OCI-LY7 (cell line): ENCODE measurements around the gene RPL13. TPM values are rescaled to one million over a fixed set of nuclear protein-coding genes. Genes with fewer than 3 reads are reported as not detected.

ENCODE experiments used
- BruUV-seq: library from RNA; stranded (reverse); fragments of 400-500 nt; replicated peaks from 2 replicates; lab custom pipeline; 2021; lab: Mats Ljungman, UMichigan
- CTCF ChIA-PET: fragments of 300-600 bp; sonication (Branson Sonifier 250); formaldehyde crosslinking; loops from one replicate; lab custom pipeline; 2022; ENCODE audit warnings: antibody characterized with exemption; ENCODE audit not compliant: unreplicated experiment; lab: Charles Lee
- POLR2A ChIA-PET: fragments of 300-600 bp; sonication (Branson Sonifier 250); formaldehyde crosslinking; loops from one replicate; lab custom pipeline; 2022; ENCODE audit warnings: antibody characterized with exemption; lab: Charles Lee
- DNase-seq: peaks from one replicate; pipeline ENCODE4 v3.0.0-alpha.2; 2015; ENCODE audit warnings: low spot score
- H2AFZ ChIP-seq: fragments of 200-600 bp; sonication (generic), shearing (Covaris generic); 2 replicates; pipeline ENCODE4 v1.6.1; 2014; ENCODE audit warnings: mild to moderate bottlenecking, antibody characterized with exemption, low read length, moderate library complexity
- H3K27ac ChIP-seq: fragments of 200-600 bp; sonication (generic); 2 replicates; pipeline ENCODE4 v1.5.1; 2014; ENCODE audit warnings: mixed run types, low read depth, mild to moderate bottlenecking, moderate library complexity, low read length, inconsistent platforms; ENCODE audit not compliant: poor library complexity, severe bottlenecking
- H3K36me3 ChIP-seq: fragments of 200-600 bp; sonication (generic); 2 replicates; pipeline ENCODE4 v1.6.1; 2014; ENCODE audit warnings: mild to moderate bottlenecking, antibody characterized with exemption, low read length, moderate library complexity, mixed read lengths; ENCODE audit not compliant: insufficient read depth
- H3K4me1 ChIP-seq: fragments of 200-600 bp; sonication (generic); 2 replicates; pipeline ENCODE4 v1.5.1; 2014; ENCODE audit warnings: mild to moderate bottlenecking, low read length; ENCODE audit not compliant: insufficient read depth, poor library complexity, severe bottlenecking
- H3K4me2 ChIP-seq: fragments of 200-600 bp; sonication (generic); 2 replicates; pipeline ENCODE4 v1.6.1; 2014; ENCODE audit warnings: mild to moderate bottlenecking, low read length
- H3K4me3 ChIP-seq: fragments of 200-600 bp; sonication (generic); 2 replicates; pipeline ENCODE4 v1.5.1; 2014; ENCODE audit warnings: mild to moderate bottlenecking, low read depth, low read length; ENCODE audit not compliant: poor library complexity, severe bottlenecking
- H3K79me2 ChIP-seq: fragments of 200-600 bp; sonication (generic); 2 replicates; pipeline ENCODE4 v1.6.1; 2016; ENCODE audit warnings: low read depth, mild to moderate bottlenecking, low read length, moderate library complexity, mixed read lengths; ENCODE audit not compliant: insufficient read depth
- H3K9me2 ChIP-seq: fragments of 200-600 bp; sonication (generic); 2 replicates; pipeline ENCODE4 v1.6.1; 2016; ENCODE audit warnings: mild to moderate bottlenecking, low read length, mixed read lengths; ENCODE audit not compliant: insufficient read depth
- H3K9me3 ChIP-seq: fragments of 200-600 bp; sonication (generic); 2 replicates; pipeline ENCODE4 v1.6.1; 2014; ENCODE audit warnings: mild to moderate bottlenecking, mixed run types, low read length, mixed read lengths
- H4K20me1 ChIP-seq: fragments of 200-600 bp; sonication (generic); 2 replicates; pipeline ENCODE4 v1.6.1; 2014; ENCODE audit warnings: mild to moderate bottlenecking, antibody characterized with exemption, low read length, moderate library complexity, mixed read lengths; ENCODE audit not compliant: insufficient read depth
- EZH2phosphoT487 ChIP-seq: fragments of 200-600 bp; sonication (generic); IDR thresholded peaks from 2 replicates; pipeline ENCODE4 v1.6.1; 2018; ENCODE audit warnings: low read depth, borderline replicate concordance, mild to moderate bottlenecking, mixed run types, antibody characterized with exemption, low read length, moderate library complexity, mixed read lengths
- intact Hi-C: fragments of 100-400 bp; cut with micrococcal nuclease; formaldehyde crosslinking; loops from one replicate; pipeline ENCODE4 v1.10.0; 2022; ENCODE audit not compliant: unreplicated experiment
- total RNA-seq, 2 experiments: library from RNA; depleted of rRNA in 1 of 2; stranded (reverse); fragments of >200 nt in 1 of 2; shearing (Covaris generic) in 1 of 2; gene quantifications; 2 replicates each; pipeline ENCODE4 v1.2.3, GENCODE V29; 2014 to 2022
- TF ChIP-seq, protein P1 (sequence below): fragments of 200-600 bp; sonication (generic); conservative IDR thresholded peaks from 2 replicates; pipeline ENCODE4 v1.5.1; 2014; ENCODE audit warnings: mild to moderate bottlenecking, antibody characterized with exemption, low read length, moderate library complexity, mixed read lengths

The RPL13 gene
- total RNA-seq, 2 experiments from 2014 or later = 2,928 to 9,791 TPM

DNA sequence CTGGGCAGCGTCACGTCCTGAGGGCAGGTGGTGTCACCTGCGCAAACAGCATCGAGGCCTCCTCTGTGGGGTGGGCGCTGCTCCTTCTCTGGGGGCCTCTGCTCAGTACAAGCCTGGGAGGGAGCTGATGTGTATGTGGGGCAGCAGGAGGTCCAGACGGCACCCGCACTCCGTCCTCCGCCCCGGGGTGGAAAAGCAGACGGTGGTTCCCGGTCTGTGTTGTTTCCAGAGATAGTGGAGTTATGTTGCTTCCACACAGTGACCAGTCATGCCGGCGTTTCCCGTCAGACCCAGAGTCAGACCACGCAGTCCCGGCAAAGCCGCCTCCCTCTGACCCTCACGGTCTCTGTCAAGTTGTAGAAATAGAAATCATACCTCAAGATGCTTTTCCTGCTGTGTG, 13.7 kb upstream of the RPL13 start:
- BruUV-seq = no TSS peak
- H3K79me2 ChIP-seq = no peaks in the 10 kb centered on the region
- no peak overlapping the region for H2AFZ ChIP-seq
- no peak for DNase-seq
- H3K27ac ChIP-seq = no peak overlapping the region
- no peak overlapping the region for H3K4me3 ChIP-seq
- no peak overlapping the region for H3K4me2 ChIP-seq
- no peaks in the 10 kb centered on the region for H3K9me2 ChIP-seq
- H4K20me1 ChIP-seq = no peaks in the 10 kb centered on the region
- peaks cover 4% of the 10 kb centered on the region for H3K4me1 ChIP-seq
- ChIA-PET CTCF (no interaction called here), POLR2A (no interaction called here)
- H3K36me3 ChIP-seq = peaks cover 41% of the 10 kb centered on the region; the same call in 1 of the 2 replicates
- TF ChIP-seq, protein P1, sequence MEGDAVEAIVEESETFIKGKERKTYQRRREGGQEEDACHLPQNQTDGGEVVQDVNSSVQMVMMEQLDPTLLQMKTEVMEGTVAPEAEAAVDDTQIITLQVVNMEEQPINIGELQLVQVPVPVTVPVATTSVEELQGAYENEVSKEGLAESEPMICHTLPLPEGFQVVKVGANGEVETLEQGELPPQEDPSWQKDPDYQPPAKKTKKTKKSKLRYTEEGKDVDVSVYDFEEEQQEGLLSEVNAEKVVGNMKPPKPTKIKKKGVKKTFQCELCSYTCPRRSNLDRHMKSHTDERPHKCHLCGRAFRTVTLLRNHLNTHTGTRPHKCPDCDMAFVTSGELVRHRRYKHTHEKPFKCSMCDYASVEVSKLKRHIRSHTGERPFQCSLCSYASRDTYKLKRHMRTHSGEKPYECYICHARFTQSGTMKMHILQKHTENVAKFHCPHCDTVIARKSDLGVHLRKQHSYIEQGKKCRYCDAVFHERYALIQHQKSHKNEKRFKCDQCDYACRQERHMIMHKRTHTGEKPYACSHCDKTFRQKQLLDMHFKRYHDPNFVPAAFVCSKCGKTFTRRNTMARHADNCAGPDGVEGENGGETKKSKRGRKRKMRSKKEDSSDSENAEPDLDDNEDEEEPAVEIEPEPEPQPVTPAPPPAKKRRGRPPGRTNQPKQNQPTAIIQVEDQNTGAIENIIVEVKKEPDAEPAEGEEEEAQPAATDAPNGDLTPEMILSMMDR = no peak
- no peak for TF ChIP-seq EZH2phosphoT487
- intact Hi-C loops = no loop called here
- H3K9me3 ChIP-seq = no peaks in the 10 kb centered on the region

DNA sequence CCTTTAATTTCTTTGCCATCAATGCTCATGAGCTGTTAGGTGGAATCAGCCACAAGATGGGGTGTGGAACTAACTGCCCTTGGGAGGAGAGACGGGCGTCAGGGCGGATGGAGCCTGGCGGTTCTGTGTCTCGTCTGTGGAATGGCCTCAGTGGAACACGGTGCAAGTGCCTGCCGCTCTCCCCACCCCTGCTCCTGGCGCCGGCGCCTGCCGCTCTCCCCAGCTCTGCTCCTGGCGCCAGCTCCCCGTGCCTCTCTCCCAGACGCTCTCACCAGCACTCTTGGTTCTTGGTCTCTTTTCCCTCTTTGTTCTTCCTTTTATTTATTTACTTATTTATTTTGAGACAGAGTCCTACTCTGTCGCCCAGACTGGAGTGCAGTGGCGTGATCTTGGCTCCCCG, 13.2 kb upstream of the RPL13 start:
- H3K4me3 ChIP-seq = no peak overlapping the region
- no peak for DNase-seq
- no peak overlapping the region for H3K27ac ChIP-seq
- CTCF ChIA-PET = no interaction called here
- TF ChIP-seq, protein P1 = no peak
- peaks cover 43% of the 10 kb centered on the region; the same call in 1 of the 2 replicates for H3K36me3 ChIP-seq
- no peak overlapping the region for H2AFZ ChIP-seq
- no peaks in the 10 kb centered on the region for H4K20me1 ChIP-seq
- peaks cover 4% of the 10 kb centered on the region for H3K4me1 ChIP-seq
- intact Hi-C loops = no loop called here
- POLR2A ChIA-PET = no interaction called here
- no TSS peak for BruUV-seq
- H3K79me2 ChIP-seq = no peaks in the 10 kb centered on the region
- H3K9me3 ChIP-seq = no peaks in the 10 kb centered on the region
- H3K9me2 ChIP-seq = no peaks in the 10 kb centered on the region
- no peak overlapping the region for H3K4me2 ChIP-seq

DNA sequence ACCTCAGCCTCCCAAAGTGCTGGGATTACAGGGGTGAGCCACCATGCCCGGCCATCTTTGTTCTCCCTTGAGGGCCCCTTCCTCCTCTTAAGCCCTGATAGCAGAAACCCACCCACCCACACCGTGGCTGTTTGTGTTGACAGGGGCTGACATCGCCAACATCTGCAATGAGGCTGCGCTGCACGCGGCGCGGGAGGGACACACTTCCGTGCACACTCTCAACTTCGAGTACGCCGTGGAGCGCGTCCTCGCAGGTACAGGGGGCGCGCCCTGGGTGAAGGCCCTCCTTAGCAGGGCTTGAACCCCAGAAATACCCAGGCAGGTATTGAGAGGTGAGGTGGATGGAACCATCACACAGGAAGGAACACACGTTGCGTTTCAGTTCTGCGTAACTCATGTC, 12.6 kb upstream of the RPL13 start:
- no TSS peak for BruUV-seq
- no peak for DNase-seq
- Histone ChIP-seq H3K36me3 (peaks cover 45% of the 10 kb centered on the region; the same call in 1 of the 2 replicates), H3K4me1 (peaks cover 4% of the 10 kb centered on the region), H2AFZ (no peak overlapping the region), H3K4me2 (no peak overlapping the region), H3K9me3 (no peaks in the 10 kb centered on the region), H3K79me2 (no peaks in the 10 kb centered on the region), H3K4me3 (no peak overlapping the region), H3K9me2 (no peaks in the 10 kb centered on the region), H4K20me1 (no peaks in the 10 kb centered on the region), H3K27ac (no peak overlapping the region)
- ChIA-PET CTCF (no interaction called here), POLR2A (no interaction called here)
- TF ChIP-seq, protein P1 = no peak
- TF ChIP-seq EZH2phosphoT487 = no peak
- intact Hi-C loops = no loop called here
